GM18517 (cell line): ENCODE results near the gene ATP6V0E1.

Experiments used
- ATAC-seq: cut with Tn5 transposase; IDR thresholded peaks from one replicate; pipeline ENCODE4 v1.9.1; 2021; ENCODE audit warnings: mild to moderate bottlenecking, moderate library complexity; ENCODE audit not compliant: unreplicated experiment

Gene ATP6V0E1

DNA sequence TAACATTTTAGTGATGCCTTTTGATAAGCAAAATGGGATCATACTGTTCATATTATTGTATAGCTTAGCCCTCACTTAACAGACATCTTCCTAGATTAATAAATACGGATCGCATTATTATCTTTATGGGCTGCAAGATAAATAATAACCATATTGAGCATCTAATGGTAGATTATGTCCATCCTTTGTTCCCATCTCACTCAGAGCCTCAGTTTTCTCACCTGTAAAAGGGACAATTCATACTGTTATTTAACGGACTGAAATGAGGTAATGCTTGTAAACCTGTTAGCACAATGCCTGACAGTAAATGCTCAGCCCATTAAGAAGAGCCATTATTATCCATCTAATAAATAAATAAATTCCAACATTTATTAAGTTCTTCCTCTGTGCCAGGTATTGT is 27.3 kb upstream of the ATP6V0E1 start:
- ATAC-seq, result no peak

- ATAC-seq, result no peak
Observed at GRCh38 chr5:172956936-172957335, 26.6 kb upstream of the ATP6V0E1 start.

- ATAC-seq, result no peak
Observed at GRCh38 chr5:172957458-172957857, 26.1 kb upstream of the ATP6V0E1 start.

DNA sequence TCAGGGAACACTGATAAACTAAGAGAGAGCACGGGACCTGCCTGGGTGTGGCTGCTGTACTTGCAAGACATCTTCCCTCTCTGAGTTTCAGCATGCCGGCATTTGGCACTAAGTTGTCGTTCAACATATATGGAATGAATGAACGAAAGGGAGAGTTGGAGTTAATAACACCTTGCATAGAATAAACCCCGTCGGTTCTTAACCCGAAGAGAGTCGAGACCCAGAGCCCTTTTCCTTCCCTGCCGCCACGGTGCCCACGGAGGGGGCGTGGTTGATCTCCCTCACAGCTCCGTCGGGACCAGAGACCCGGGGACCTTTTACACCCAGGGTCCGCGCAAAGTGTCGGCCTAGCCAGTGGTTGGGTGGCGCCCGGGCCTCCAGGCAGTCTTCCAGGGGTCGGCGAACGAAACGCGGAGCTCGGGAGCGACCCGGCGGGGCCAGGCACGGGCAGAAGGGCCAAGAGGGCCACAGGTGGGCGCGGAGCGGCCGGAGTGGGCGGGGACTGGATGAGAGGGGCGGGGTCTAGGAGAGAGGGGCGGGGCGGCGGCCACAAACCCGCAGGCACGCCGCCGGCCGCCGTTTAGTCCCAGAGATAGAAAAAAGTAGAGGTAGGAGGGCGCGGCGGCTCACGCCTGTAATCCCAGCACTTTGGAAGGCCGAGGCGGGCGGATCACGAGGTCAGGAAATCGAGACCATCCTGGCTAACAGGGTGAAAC is 25.1 kb upstream of the ATP6V0E1 start:
- peak; percentile 37 for ATAC-seq

- no peak for ATAC-seq
Observed at GRCh38 chr5:172959824-172960799, 23.5 kb upstream of the ATP6V0E1 start.

DNA sequence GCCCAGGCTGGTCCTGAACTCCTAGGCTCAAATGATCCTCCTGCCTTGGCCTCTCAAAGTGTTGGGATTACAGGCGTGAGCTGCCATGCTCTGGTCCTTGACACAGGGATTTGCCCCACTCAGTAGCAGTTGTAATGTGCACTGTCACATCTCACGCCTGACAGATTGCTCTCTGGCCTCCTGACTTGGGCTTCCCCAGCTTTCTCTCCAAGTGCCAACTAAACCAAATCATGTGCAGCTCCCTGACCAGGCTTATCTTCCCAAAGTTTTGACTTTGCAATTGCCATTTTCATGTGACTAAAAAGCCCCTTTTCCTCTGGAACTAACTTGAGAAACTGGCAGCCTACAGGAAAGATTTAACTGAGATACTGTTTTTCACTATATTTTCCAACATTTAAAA is 13.7 kb upstream of the ATP6V0E1 start:
- ATAC-seq, result no peak

GRCh38 chr5:172971482-172971881 is 12.1 kb upstream of the ATP6V0E1 start:
- ATAC-seq, result no peak

GRCh38 chr5:172972552-172972951 is 11.0 kb upstream of the ATP6V0E1 start:
- no peak for ATAC-seq

DNA sequence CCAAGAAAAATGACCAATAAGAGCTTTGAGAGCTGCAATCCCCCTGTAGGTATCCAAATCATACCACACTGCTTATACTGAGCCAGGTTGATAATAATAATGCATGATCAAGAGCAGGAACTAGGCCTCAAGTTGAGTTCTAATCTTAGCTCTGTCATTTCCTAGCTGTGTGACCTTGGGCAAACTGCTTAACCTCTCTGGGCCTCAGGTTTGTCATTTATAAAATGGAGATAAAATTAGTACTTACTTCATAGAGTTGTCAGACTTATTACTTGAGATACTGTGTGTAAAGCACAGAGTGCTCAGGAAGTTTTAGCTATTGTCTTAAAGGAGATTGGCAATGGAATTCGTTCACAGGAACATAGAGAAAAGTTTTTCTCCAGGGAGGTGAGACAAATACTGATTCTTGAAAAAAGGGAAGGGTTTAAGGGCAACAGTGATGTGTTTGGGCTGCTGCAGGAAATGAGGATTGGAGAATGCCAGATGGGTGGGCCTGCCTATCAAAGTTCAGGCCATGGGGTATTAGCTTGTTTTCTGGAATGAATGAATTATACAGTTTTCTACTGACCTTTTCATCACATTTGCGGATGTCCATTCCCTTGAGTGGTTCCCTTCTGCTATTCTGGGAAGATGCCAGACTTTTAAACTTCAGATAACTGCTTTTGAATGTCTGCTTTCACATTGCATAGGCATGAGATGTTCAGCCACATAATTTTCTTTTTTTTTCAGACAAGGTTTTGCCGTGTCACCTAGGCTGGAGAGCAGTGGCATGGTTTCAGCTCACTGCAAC is 10.2 kb upstream of the ATP6V0E1 start:
- no peak for ATAC-seq

DNA sequence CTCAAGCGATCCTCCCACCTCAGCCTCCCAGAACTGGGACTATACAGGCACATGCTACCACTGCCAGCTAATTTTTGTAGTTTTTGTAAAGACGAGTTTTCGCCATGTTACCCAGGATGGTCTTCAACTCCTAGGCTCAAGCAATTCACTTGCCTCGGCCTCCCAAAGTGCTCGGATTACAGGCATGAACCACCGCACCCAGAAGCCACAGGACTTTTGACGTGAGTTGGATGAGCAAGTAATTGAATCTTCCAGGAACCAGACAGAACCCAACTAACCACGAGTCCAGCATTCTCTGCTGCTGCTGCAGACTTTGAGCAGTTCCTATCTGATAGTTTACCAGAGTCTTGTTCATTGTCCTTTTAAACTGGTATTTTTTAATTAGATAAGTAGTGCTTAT is 9.6 kb upstream of the ATP6V0E1 start:
- no peak for ATAC-seq

DNA sequence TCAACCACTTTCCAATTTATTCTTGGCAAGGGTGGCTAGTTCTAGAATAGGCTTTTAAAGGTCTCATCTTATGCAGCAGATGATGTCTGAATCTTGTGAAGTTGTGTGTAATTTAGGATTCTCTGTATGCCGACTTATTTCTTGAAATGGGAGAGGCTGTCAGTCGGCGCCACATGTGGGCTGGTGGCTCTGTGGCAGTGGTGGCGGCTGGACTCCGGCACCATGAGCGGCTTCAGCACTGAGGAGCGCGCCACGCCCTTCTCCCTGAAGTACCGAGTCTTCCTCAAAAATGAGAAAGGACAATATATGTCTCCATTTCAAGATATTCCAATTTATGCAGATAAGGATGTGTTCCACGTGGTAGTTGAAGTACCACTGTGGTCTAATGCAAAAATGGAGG is 8.3 kb upstream of the ATP6V0E1 start:
- no peak for ATAC-seq

DNA sequence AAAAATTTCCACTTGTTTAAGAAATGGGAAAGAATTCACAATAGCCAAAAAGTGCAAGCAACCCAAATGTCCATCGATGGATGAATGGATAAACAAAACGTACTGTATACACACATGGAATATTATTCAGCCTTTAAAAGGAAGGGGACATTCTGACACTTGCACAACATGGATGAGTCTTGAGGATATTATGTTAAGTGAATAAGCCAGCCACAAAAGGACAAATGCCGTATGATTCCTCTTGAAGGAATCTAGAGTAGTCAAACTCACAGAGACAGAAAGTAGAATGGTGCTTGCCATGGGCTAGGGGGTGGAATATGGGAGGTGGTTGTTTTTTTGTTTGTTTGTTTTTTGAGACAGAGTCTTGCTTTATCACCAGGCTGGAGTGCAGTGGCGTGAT is 3.8 kb upstream of the ATP6V0E1 start:
- ATAC-seq, result no peak

DNA sequence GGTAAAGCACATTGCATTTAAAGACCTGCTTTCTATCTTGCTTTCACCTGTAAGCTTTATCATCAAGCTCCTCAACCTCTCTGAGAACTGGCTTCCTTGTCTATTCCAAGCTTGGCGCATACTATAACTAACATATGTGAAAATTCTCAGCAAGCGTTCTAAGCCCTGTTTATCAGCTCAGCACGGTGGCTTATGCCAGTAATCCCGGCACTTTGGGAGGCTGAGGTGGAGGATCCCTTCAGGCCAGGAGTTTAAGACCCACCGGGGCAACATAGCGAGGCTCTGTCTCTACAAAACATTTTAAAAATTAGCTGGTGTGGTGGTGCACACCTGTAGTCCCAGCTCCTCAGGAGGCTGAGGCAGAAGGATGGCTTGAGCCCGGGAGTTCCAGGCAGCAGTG is 1.6 kb upstream of the ATP6V0E1 start:
- no peak for ATAC-seq

- peak; percentile 69 for ATAC-seq
Observed at GRCh38 chr5:172984244-172984953, 828 bp downstream of the ATP6V0E1 start.

DNA sequence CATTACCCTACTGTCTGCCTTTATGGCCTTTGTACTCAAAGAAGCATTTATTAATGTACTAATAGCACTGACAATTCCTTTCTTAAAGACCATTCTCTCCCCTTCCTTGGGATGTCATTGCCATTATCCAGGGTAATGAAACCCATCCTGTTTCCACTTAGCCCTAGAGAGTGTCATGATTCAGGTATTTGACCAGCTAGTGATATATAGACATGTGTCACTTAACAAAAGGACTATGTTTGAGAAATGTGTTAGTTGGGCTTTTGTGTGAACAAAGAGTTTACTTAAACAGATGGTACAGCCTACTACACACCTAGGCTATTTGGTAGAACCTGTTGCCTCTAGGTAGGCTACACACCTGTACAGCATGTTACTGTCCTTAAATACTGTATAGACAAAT is 2.0 kb downstream of the ATP6V0E1 start:
- no peak for ATAC-seq

- no peak for ATAC-seq
Observed at GRCh38 chr5:172988276-172988675, 4.7 kb downstream of the ATP6V0E1 start.

DNA sequence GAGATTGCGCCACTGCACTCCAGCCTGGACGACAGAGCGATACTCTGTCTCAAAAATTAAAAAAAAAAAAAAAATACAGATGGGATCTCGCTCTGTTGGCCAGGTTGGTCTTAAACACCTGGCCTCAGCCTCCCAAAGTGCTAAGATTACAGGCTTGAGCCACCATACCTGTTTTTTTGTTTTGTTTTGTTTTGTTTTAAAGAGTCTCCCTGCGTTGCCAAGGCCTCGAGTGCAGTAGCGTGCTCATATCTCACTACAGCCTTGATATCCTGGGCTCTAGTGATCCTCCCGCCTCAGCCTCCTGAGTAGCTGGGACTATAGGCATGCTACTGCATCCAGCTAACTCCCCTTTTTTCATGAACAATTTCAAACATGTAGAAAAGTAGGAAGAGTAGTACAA is 7.2 kb downstream of the ATP6V0E1 start:
- ATAC-seq, result no peak

DNA sequence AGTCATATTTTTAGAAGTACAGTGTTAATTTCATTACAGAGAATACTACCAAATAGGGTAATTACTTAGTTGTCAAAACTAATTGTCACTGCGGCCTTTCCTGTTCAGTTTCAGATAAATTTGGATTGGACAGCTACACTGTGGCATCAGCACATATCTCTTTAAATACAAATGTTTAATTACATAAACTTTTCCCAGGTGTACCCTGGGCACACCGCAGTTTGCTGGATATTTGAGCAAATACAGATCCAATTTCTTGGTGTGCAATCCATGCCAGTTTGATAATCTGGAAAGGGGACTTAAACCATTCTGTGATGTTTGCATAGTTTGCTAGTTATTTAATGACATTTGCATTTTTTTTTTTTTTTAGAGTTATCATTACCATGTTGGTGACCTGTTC is 10.8 kb downstream of the ATP6V0E1 start:
- no peak for ATAC-seq

DNA sequence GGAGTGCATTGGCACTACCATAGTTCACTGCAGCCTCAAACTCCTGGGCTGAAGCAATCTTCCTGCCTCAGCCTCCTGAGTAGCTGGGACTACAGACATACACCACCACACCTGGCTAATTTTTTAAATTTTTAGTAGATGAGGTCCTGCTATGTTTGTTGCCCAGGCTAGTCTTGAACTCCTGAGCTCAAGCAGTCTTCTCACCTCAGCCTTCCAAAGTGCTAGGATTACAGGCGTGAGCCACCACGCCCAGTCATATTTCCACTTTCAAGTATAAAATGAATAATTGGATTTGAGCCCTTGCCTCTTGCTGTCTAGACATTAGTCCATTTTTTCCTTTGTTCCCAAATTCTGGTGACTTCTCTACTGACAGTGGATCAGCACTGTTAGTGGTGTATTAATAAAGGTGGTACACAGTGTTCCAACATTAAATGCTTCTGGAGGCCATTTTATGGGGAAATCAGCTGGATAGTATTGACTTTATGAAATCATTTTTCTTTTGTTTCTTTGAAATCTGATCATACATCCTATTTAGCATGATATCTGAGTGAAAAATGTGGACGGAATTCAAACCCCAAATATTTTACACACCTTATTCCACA is 15.9 kb downstream of the ATP6V0E1 start:
- ATAC-seq, result no peak

DNA sequence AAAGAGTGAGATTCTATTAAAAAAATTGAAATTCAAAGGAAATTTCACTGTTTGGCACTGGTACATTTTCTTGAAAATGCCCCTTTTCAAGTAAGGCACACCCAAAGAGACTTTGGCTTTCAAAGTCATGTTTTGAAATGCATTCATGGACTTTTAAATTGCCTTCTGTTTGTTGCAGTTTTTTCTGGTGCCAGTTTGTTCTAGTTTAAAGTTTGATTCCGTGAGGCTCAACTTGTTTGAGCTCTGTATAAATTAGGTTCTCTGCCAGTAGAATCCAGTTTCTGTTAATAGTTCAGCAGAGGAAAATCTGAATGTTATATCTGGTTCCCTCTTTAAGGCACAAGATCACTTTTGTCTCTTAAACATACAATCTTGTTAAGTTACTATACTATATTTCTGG is 16.4 kb downstream of the ATP6V0E1 start:
- ATAC-seq, result no peak
